SK-N-MC (cell line): ENCODE results near the gene STRN4.

Source experiments
- EZH2 ChIP-seq: fragments of 200-600 bp; sonication (generic); IDR thresholded peaks from one replicate; pipeline ENCODE4 v1.6.1; 2017; ENCODE audit warnings: antibody characterized with exemption
- POLR2AphosphoS5 ChIP-seq: IDR thresholded peaks from 2 replicates; pipeline ENCODE4 v1.6.1; 2012; ENCODE audit warnings: mild to moderate bottlenecking, low read depth, low read length, borderline replicate concordance

- TF ChIP-seq POLR2AphosphoS5 (no peak), EZH2 (no peak)
Measured at GRCh38 chr19:46689358-46689757, 56.9 kb downstream of the STRN4 start.
